H1 (cell line): ENCODE results near the gene GRIP2. TPM values are rescaled to one million over a fixed set of nuclear protein-coding genes. Genes with fewer than 3 reads are reported as not detected.

Source experiments
- CTCF ChIA-PET: fragments of 300-600 bp; sonication (Branson Sonifier 250); formaldehyde crosslinking; loops from one replicate; lab custom pipeline; 2021; ENCODE audit not compliant: partially characterized antibody; lab: Charles Lee
- POLR2A ChIA-PET: fragments of 300-600 bp; sonication (Branson Sonifier 250); formaldehyde crosslinking; loops from one replicate; lab custom pipeline; 2021; ENCODE audit warnings: inconsistent platforms; ENCODE audit not compliant: partially characterized antibody; lab: Charles Lee
- DNase-seq, 2 experiments: peaks; one replicate each; pipeline versions ENCODE4 v3.0.0 to v3.0.0-alpha.2; 2010 to 2022; ENCODE audit warnings: low spot score in 2 of 2, low read depth in 1 of 2, mixed read lengths in 1 of 2
- FAIRE-seq: peaks from 2 replicates; lab custom pipeline; 2011; peaks lifted over from hg19 to GRCh38; lab: Jason Lieb, UNC
- H2AFZ ChIP-seq: 2 replicates; pipeline ENCODE4 v1.8.1; 2012; ENCODE audit warnings: low read length, inconsistent platforms
- H2AK5ac ChIP-seq: 2 replicates; pipeline ENCODE4 v1.6.1; 2013; ENCODE audit warnings: low read depth, low read length
- H2BK120ac ChIP-seq: replicated peaks from 2 replicates; pipeline ENCODE3; 2013; ENCODE audit warnings: low read depth, low read length, inconsistent platforms
- H2BK12ac ChIP-seq: 2 replicates; pipeline ENCODE4 v1.6.1; 2013; ENCODE audit warnings: low read depth, low read length
- H2BK15ac ChIP-seq: 2 replicates; pipeline ENCODE4 v1.6.1; 2013; ENCODE audit warnings: low read length
- H2BK20ac ChIP-seq: 2 replicates; pipeline ENCODE4 v1.6.1; 2013; ENCODE audit warnings: low read length
- H2BK5ac ChIP-seq: 2 replicates; pipeline ENCODE4 v1.6.1; 2013; ENCODE audit warnings: low read depth, low read length
- H3K14ac ChIP-seq: 2 replicates; pipeline ENCODE4 v1.6.1; 2013; ENCODE audit warnings: inconsistent platforms; ENCODE audit not compliant: insufficient read length
- H3K18ac ChIP-seq: 2 replicates; pipeline ENCODE4 v1.6.1; 2013; ENCODE audit warnings: low read length; ENCODE audit errors: extremely low read depth
- H3K23ac ChIP-seq: 2 replicates; pipeline ENCODE4 v1.6.1; 2013; ENCODE audit warnings: inconsistent platforms; ENCODE audit not compliant: insufficient read length
- H3K23me2 ChIP-seq: 2 replicates; pipeline ENCODE4 v1.6.1; 2013; ENCODE audit warnings: low read depth, low read length
- H3K27ac ChIP-seq: 2 replicates; pipeline ENCODE4 v1.6.1; 2011; ENCODE audit warnings: low read depth, low read length, inconsistent platforms
- H3K27me3 ChIP-seq, 4 experiments: replicated peaks in 1 of 4; 1 replicate in 1 of 4; 2 replicates in 3 of 4; pipeline versions ENCODE4 v1.6.1 to v1.8.1; 2011 to 2013; ENCODE audit warnings: low read length in 3 of 4, mild to moderate bottlenecking in 3 of 4, inconsistent platforms in 2 of 4, mixed read lengths in 2 of 4, moderate library complexity in 1 of 4; ENCODE audit not compliant: control insufficient read depth in 3 of 4, insufficient read depth in 3 of 4; ENCODE audit errors: extremely low read depth in 1 of 4
- H3K36me3 ChIP-seq, 4 experiments: 2 replicates each; pipeline versions ENCODE4 v1.6.1 to v1.8.1; 2011 to 2013; ENCODE audit warnings: mild to moderate bottlenecking in 4 of 4, low read length in 3 of 4, moderate library complexity in 2 of 4, control low read depth in 1 of 4, inconsistent platforms in 1 of 4; ENCODE audit not compliant: insufficient read depth in 4 of 4, control insufficient read depth in 2 of 4
- H3K4ac ChIP-seq: replicated peaks from 2 replicates; pipeline ENCODE3; 2013; ENCODE audit warnings: low read length, low read depth, mixed read lengths, inconsistent platforms; ENCODE audit not compliant: insufficient read length
- H3K4me1 ChIP-seq, 4 experiments: replicated peaks in 1 of 4; 1 replicate in 1 of 4; 2 replicates in 3 of 4; pipeline versions ENCODE4 v1.6.1 to v1.8.1; 2011 to 2013; ENCODE audit warnings: low read length in 3 of 4, inconsistent platforms in 2 of 4, mixed read lengths in 1 of 4; ENCODE audit not compliant: insufficient read depth in 4 of 4, control insufficient read depth in 3 of 4
- H3K4me2 ChIP-seq, 2 experiments: 2 replicates each; pipeline versions ENCODE4 v1.6.1 to v1.8.1; 2011 to 2013; ENCODE audit warnings: low read depth in 2 of 2, low read length in 2 of 2, control low read depth in 1 of 2, inconsistent platforms in 1 of 2, mild to moderate bottlenecking in 1 of 2; ENCODE audit not compliant: insufficient read depth in 1 of 2
- H3K4me3 ChIP-seq, 4 experiments: fragments of 200-600, 300-600 bp in 1 of 4; sonication (generic), shearing (Covaris generic), sonication (Bioruptor Twin) in 1 of 4; 2 replicates each; pipeline versions ENCODE4 v1.5.1 to v1.8.1; 2011 to 2016; ENCODE audit warnings: low read length in 4 of 4, low read depth in 3 of 4, control low read depth in 2 of 4, inconsistent platforms in 2 of 4, mild to moderate bottlenecking in 2 of 4, mixed read lengths in 1 of 4, moderate library complexity in 1 of 4; ENCODE audit not compliant: insufficient read depth in 2 of 4; ENCODE audit errors: extremely low read depth in 1 of 4
- H3K56ac ChIP-seq: replicated peaks from 2 replicates; pipeline ENCODE3; 2013; ENCODE audit warnings: low read depth, mild to moderate bottlenecking, mixed read lengths, low read length, inconsistent platforms; ENCODE audit not compliant: insufficient read length
- H3K79me1 ChIP-seq: 2 replicates; pipeline ENCODE4 v1.6.1; 2013; ENCODE audit warnings: low read depth, low read length, control low read depth
- H3K79me2 ChIP-seq, 2 experiments: 2 replicates each; pipeline versions ENCODE4 v1.6.1 to v1.8.1; 2012 to 2013; ENCODE audit warnings: low read length in 2 of 2, mild to moderate bottlenecking in 2 of 2, inconsistent platforms in 1 of 2; ENCODE audit not compliant: insufficient read depth in 2 of 2, control insufficient read depth in 1 of 2
- H3K9ac ChIP-seq, 4 experiments: replicated peaks in 1 of 4; 1 replicate in 1 of 4; 2 replicates in 3 of 4; pipeline versions ENCODE4 v1.6.1 to v1.8.1; 2011 to 2013; ENCODE audit warnings: low read depth in 3 of 4, low read length in 3 of 4, control low read depth in 2 of 4, mild to moderate bottlenecking in 2 of 4, moderate library complexity in 2 of 4, inconsistent platforms in 1 of 4; ENCODE audit errors: extremely low read depth in 1 of 4
- H3K9me3 ChIP-seq, 2 experiments: 2 replicates each; pipeline versions ENCODE4 v1.6.1 to v1.8.1; 2012 to 2013; ENCODE audit warnings: mild to moderate bottlenecking in 2 of 2, moderate library complexity in 2 of 2, control low read depth in 1 of 2, inconsistent platforms in 1 of 2, low read depth in 1 of 2, low read length in 1 of 2, mixed read lengths in 1 of 2; ENCODE audit not compliant: insufficient read depth in 2 of 2
- H4K20me1 ChIP-seq, 2 experiments: replicated peaks in 1 of 2; 2 replicates each; pipeline versions ENCODE3 to v1.8.1; 2011 to 2013; ENCODE audit warnings: inconsistent platforms in 2 of 2, low read length in 2 of 2, mild to moderate bottlenecking in 1 of 2; ENCODE audit not compliant: insufficient read depth in 2 of 2, control insufficient read depth in 1 of 2
- H4K5ac ChIP-seq: 2 replicates; pipeline ENCODE4 v1.6.1; 2013; ENCODE audit warnings: low read length, low read depth, mixed read lengths, inconsistent platforms; ENCODE audit not compliant: insufficient read length
- H4K8ac ChIP-seq: 2 replicates; pipeline ENCODE4 v1.8.0; 2013; ENCODE audit warnings: mild to moderate bottlenecking, moderate library complexity, low read length, inconsistent platforms; ENCODE audit not compliant: insufficient read depth; ENCODE audit errors: extremely low read depth
- H4K91ac ChIP-seq: replicated peaks from 2 replicates; pipeline ENCODE3; 2013; ENCODE audit warnings: low read length, mixed read lengths, inconsistent platforms; ENCODE audit not compliant: insufficient read length
- GTF2F1 ChIP-seq: IDR thresholded peaks from 2 replicates; pipeline ENCODE4 v1.6.1; 2012; ENCODE audit warnings: low read depth, low read length, improper control_type of control experiment, borderline replicate concordance
- KDM1A ChIP-seq: fragments of 200-600, 300-600 bp; sonication (generic); IDR thresholded peaks from 2 replicates; pipeline ENCODE4 v1.7.1; 2016; ENCODE audit warnings: mild to moderate bottlenecking, low read length, borderline replicate concordance
- POLR2AphosphoS5 ChIP-seq: IDR thresholded peaks from 2 replicates; pipeline ENCODE4 v1.6.1; 2011; ENCODE audit warnings: low read depth, low read length
- RXRA ChIP-seq: IDR thresholded peaks from 2 replicates; pipeline ENCODE4 v1.6.1; 2011; ENCODE audit warnings: low read depth, mild to moderate bottlenecking, low read length, moderate library complexity; ENCODE audit not compliant: insufficient read depth
- SIN3A ChIP-seq, 2 experiments: IDR thresholded peaks in 1 of 2; conservative IDR thresholded peaks in 1 of 2; 2 replicates each; pipeline ENCODE4 v1.6.1; 2011 to 2012; ENCODE audit warnings: low read length in 2 of 2, improper control_type of control experiment in 1 of 2, low read depth in 1 of 2, mild to moderate bottlenecking in 1 of 2
- TAF1 ChIP-seq: IDR thresholded peaks from 2 replicates; pipeline ENCODE4 v1.6.1; 2011; ENCODE audit warnings: mild to moderate bottlenecking, low read depth, low read length
- WGBS, 2 experiments: shearing (Covaris generic) in 1 of 2; methylation state at CpG; one replicate each; pipeline versions ENCODE4 v1.1.6 to v1.1.7; 2013 to 2015; ENCODE audit warnings: low lambda C conversion rate in 2 of 2, mixed read lengths in 2 of 2, inconsistent platforms in 1 of 2, low coverage in 1 of 2, missing lambda C conversion rate in 1 of 2; ENCODE audit not compliant: insufficient replicate concordance in 2 of 2, insufficient coverage in 1 of 2, insufficient read length in 1 of 2; ENCODE audit errors: extremely low coverage in 1 of 2, missing lambda C conversion rate in 1 of 2; 5-methylcytosine and 5-hydroxymethylcytosine counted together
- polyA plus RNA-seq, 7 experiments: library from polyadenylated mRNA; depleted of rRNA in 3 of 7; stranded (reverse) in 5 of 7; unstranded in 2 of 7; fragments of >200 nt in 5 of 7; fragments of 200-250 nt in 2 of 7; gene quantifications; 1 replicate in 5 of 7; 2 replicates in 1 of 7; 4 replicates in 1 of 7; pipeline versions ENCODE4 v1.2.1 to v1.2.3, GENCODE V29; 2011 to 2013; ENCODE audit warnings: missing spikeins in 2 of 7, mixed read lengths in 2 of 7
- total RNA-seq: library from RNA; stranded (reverse); fragmentation: NEBNext Ultra II Directional; extraction: Animal tissue kit (Norgen Biotek cat#: 25700); gene quantifications from 2 replicates; pipeline ENCODE4 v1.2.1, GENCODE V29; 2021

The GRIP2 gene
- total and polyA plus RNA-seq, 2 of the 8 experiments (the other 6 are each of a cell fraction or from before 2014, with no cell fraction given): 2.5 to 6.4 TPM

GRCh38 chr3:14466179-14466903, 73.8 kb downstream of the GRIP2 start:
- Histone ChIP-seq H4K8ac (no peak overlapping the region), H3K23me2 (no peaks in the 10 kb centered on the region), H3K27ac (no peak overlapping the region; the same call in 1 of the 2 replicates), H2BK5ac (no peak overlapping the region), H2AFZ (no peak overlapping the region), H3K4ac (no peak overlapping the region), H2BK20ac (no peak overlapping the region), H3K56ac (no peak overlapping the region), H3K14ac (no peak overlapping the region), H4K5ac (no peak overlapping the region), H3K36me3 (peaks cover 13 to 39% (median 33%) of the 10 kb centered on the region in 4 experiments; a peak in 6 of 8 replicates), H4K20me1 (peaks cover 0 to 12% of the 10 kb centered on the region in 2 experiments), H2BK15ac (no peak overlapping the region), H3K23ac (no peak overlapping the region), H3K4me2 (no peak overlapping the region), H3K9ac (no peak overlapping the region), H3K79me2 (no peaks in the 10 kb centered on the region), H3K9me3 (no peaks in the 10 kb centered on the region), H3K4me3 (no peak overlapping the region), H3K79me1 (0 out of 2 replicates have a peak, but pooled peaks cover 3% of the 10 kb centered on the region), H2AK5ac (no peak overlapping the region), H4K91ac (no peak overlapping the region), H3K4me1 (peaks cover 0 to 5% (median 4%) of the 10 kb centered on the region in 4 experiments; a peak in 4 of 7 replicates), H2BK120ac (no peak overlapping the region), H3K18ac (no peak overlapping the region), H2BK12ac (no peak overlapping the region), H3K27me3 (no peaks in the 10 kb centered on the region)
- no peak for FAIRE-seq
- WGBS, 2 experiments: 91% methylated on average over 21 of the region's 23 CpGs; no CpG with 5 or more reads in 1 of the 2 experiments
- POLR2A ChIA-PET: interaction anchor here (1.2 kb wide), 1 partner anchor 8 kb away, joined by 3 read pairs; no protein-coding TSS in a partner anchor
- DNase-seq: no peak
- TF ChIP-seq GTF2F1 (no peak), KDM1A (no peak), POLR2AphosphoS5 (no peak), TAF1 (no peak), RXRA (no peak), SIN3A (conservative IDR thresholded peaks at IDR 0.05 in 1 of 2, IDR thresholded peaks at IDR 0.05 in 1 of 2; ENCODE audit: low read depth in 1 of 2, low read length in 2 of 2) (no peak)
- CTCF ChIA-PET: interaction anchor here (0.5 to 4.1 kb wide), 36 partner anchors 9 to 295 kb away, joined by 3 to 42 read pairs (median 6); no protein-coding TSS in a partner anchor
